Loucy (cell line): ENCODE results near the gene NFS1.
A peak's percentile ranks its signal among the peaks of the same experiment; 100 is the strongest.

Experiments used
- CTCF ChIP-seq: fragments of 200-600 bp; sonication (generic); conservative IDR thresholded peaks from 2 replicates; pipeline ENCODE4 v1.5.1; 2014; ENCODE audit warnings: mild to moderate bottlenecking, antibody characterized with exemption, low read length
- EZH2phosphoT487 ChIP-seq: fragments of 200-600 bp; IDR thresholded peaks from 2 replicates; pipeline ENCODE4 v1.6.1; 2018; ENCODE audit warnings: antibody characterized with exemption, mild to moderate bottlenecking, moderate library complexity, borderline replicate concordance

DNA sequence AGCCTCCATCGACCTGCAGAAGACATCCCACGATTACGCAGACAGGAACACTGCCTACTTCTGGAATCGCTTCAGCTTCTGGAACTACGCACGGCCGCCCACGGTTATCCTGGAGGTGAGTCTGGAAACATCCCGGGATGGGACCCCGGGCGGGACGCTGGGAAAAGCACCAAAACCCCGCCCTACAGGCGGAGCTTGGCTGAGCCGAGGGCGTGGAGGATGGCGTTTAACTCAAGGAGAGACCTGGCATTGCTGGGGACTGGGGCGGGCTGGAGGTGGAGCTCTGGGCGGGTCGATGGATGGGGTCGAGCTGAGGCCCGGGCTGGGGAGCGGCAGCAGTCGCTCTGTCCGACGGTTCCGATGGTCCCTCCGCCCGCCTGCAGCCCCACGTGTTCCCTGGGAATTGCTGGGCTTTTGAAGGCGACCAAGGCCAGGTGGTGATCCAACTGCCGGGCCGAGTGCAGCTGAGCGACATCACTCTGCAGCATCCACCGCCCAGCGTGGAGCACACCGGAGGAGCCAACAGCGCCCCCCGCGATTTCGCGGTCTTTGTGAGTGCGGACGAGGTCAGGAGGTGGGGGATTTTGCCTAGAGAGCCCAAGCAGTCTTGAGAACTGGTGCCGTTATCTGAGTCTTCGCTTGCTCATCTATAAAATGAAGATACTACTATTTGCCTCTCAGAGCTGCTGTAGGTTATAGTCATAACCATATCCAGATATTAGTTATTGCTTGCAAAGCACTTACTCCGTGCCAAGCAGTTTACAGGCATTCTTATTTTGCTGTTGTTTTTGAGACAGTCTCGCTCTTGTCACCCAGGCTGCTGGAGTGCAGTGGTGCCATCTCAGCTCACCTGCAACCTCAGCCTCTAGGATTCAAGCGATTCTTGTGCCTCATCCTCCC lies 79.7 kb downstream of the NFS1 start:
- peak; percentile 76 for TF ChIP-seq CTCF
- TF ChIP-seq EZH2phosphoT487: no peak
